Measurements from ENCODE around the gene ZDHHC14. TPM values are rescaled to one million over a fixed set of nuclear protein-coding genes. Genes with fewer than 3 reads are reported as not detected.

ZDHHC14 gene
- total and polyA plus RNA-seq, 4 donors, result 4.3 to 18.3 (median 8.9) TPM

DNA sequence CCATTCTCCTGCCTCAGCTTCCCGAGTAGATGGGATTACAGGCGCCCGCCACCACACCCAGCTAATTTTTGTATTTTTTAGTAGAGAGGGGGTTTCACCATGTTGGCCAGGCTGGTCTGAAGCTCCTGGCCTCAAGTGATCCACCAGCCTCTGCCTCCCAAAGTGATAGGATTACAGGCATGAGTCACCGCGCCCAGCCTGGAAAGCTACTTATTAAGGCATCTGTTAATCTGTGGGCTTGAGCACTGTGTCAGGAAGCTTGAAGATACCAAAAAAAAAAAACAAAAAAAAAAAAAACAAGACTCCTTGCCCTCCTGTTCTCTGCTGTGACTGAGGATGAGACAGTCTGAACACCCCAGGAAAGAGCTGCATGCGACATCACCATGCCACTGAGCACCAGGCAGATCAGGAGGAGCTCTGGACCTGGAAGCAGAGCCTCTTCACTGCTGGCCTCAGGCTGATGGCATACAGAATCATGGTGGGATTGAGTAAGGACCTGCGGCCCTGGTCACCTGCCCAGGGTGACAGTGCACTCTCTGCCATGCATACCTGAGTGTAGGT, 275.5 kb downstream of the ZDHHC14 start:
- H3K27ac ChIP-seq (ENCODE audit: low read depth in 1 of 2, low read length in 1 of 2), result no peak overlapping the region
- peaks cover 0 to 3% (median 0%) of the 10 kb centered on the region in 5 donors for H3K4me1 ChIP-seq (ENCODE audit: control insufficient read depth in 5 of 5, insufficient read depth in 5 of 5, low read length in 5 of 5)
- H3K36me3 ChIP-seq (ENCODE audit: control insufficient read depth in 4 of 4, insufficient read depth in 4 of 4, low read length in 4 of 4), result peaks cover 0 to 20% (median 6%) of the 10 kb centered on the region in 4 donors
- DNase-seq (no peak), ATAC-seq (ENCODE audit: insufficient read depth, low FRiP score) (no peak)
- 92 to 98% methylated on average over 7 of the region's 7 CpGs for WGBS, 2 donors
- no peak overlapping the region for H3K4me3 ChIP-seq
- TF ChIP-seq CTCF (IDR thresholded peaks at IDR 0.05; ENCODE audit: control extremely low read depth, extremely low read depth), result no peak
- no peaks in the 10 kb centered on the region for H3K27me3 ChIP-seq (ENCODE audit: control insufficient read depth in 3 of 3, insufficient read depth in 3 of 3, low read length in 2 of 3)
- no peaks in the 10 kb centered on the region for H3K9me3 ChIP-seq (ENCODE audit: control insufficient read depth in 4 of 4, insufficient read depth in 3 of 4, low read length in 3 of 4)
- no peak overlapping the region for H3K9ac ChIP-seq (ENCODE audit: insufficient read depth in 1 of 2, low read length in 2 of 2)

- H3K4me3 ChIP-seq, result no peak overlapping the region
- no peaks in the 10 kb centered on the region for H3K27me3 ChIP-seq (ENCODE audit: control insufficient read depth in 3 of 3, insufficient read depth in 3 of 3, low read length in 2 of 3)
- 95 to 99% methylated on average over 5 of the region's 5 CpGs for WGBS, 2 donors
- TF ChIP-seq CTCF (IDR thresholded peaks at IDR 0.05; ENCODE audit: control extremely low read depth, extremely low read depth), result no peak
- no peaks in the 10 kb centered on the region for H3K9me3 ChIP-seq (ENCODE audit: control insufficient read depth in 4 of 4, insufficient read depth in 3 of 4, low read length in 3 of 4)
- H3K4me1 ChIP-seq (ENCODE audit: control insufficient read depth in 5 of 5, insufficient read depth in 5 of 5, low read length in 5 of 5), result peaks cover 0 to 3% (median 0%) of the 10 kb centered on the region in 5 donors
- ATAC-seq (ENCODE audit: insufficient read depth, low FRiP score) (no peak), DNase-seq (no peak)
- no peak overlapping the region for H3K27ac ChIP-seq (ENCODE audit: low read depth in 1 of 2, low read length in 1 of 2)
- peaks cover 0 to 22% (median 6%) of the 10 kb centered on the region in 4 donors for H3K36me3 ChIP-seq (ENCODE audit: control insufficient read depth in 4 of 4, insufficient read depth in 4 of 4, low read length in 4 of 4)
- no peak overlapping the region for H3K9ac ChIP-seq (ENCODE audit: insufficient read depth in 1 of 2, low read length in 2 of 2)
Measured at GRCh38 chr6:157657754-157658153, 276.8 kb downstream of the ZDHHC14 start.

GRCh38 chr6:157658301-157658700, 277.3 kb downstream of the ZDHHC14 start:
- ATAC-seq (ENCODE audit: insufficient read depth, low FRiP score) (no peak), DNase-seq (no peak)
- Histone ChIP-seq H3K4me3 (no peak overlapping the region), H3K9me3 (ENCODE audit: control insufficient read depth in 4 of 4, insufficient read depth in 3 of 4, low read length in 3 of 4) (no peaks in the 10 kb centered on the region), H3K36me3 (ENCODE audit: control insufficient read depth in 4 of 4, insufficient read depth in 4 of 4, low read length in 4 of 4) (peaks cover 0 to 22% (median 8%) of the 10 kb centered on the region in 4 donors), H3K9ac (ENCODE audit: insufficient read depth in 1 of 2, low read length in 2 of 2) (no peak overlapping the region), H3K4me1 (ENCODE audit: control insufficient read depth in 5 of 5, insufficient read depth in 5 of 5, low read length in 5 of 5) (peaks cover 0 to 3% (median 0%) of the 10 kb centered on the region in 5 donors), H3K27ac (ENCODE audit: low read depth in 1 of 2, low read length in 1 of 2) (no peak overlapping the region), H3K27me3 (ENCODE audit: control insufficient read depth in 3 of 3, insufficient read depth in 3 of 3, low read length in 2 of 3) (no peaks in the 10 kb centered on the region)
- 89 to 97% methylated on average over 4 of the region's 4 CpGs for WGBS, 2 donors
- no peak for TF ChIP-seq CTCF (IDR thresholded peaks at IDR 0.05; ENCODE audit: control extremely low read depth, extremely low read depth)

Data from lung (tissue), 12 donors.